ENCODE measurements around the gene CAV1.

Gene CAV1

GRCh38 chr7:116499168-116500077 lies 25.4 kb upstream of the CAV1 start, which contains the start of gene CAV2:
TSS of gene CAV2 (plus strand) at chr7:116499738. CDS start at chr7:116499782, 44 bp downstream.
- H3K4me3 ChIP-seq (ENCODE audit: low read length), result peak within 1 kb of the TSS; percentile 47; the same call in 1 of the 2 replicates

GRCh38 chr7:116500078-116500853 lies 24.6 kb upstream of the CAV1 start:
- no peak for TF ChIP-seq ZNF274 (IDR thresholded peaks at IDR 0.05; ENCODE audit: low read depth, low read length)
- peak overlapping the region; percentile 47; the same call in 1 of the 2 replicates for H3K4me3 ChIP-seq (ENCODE audit: low read length)

More at GRCh38 chr7:116499168-116500077, 25.4 kb upstream of the CAV1 start, which contains the start of gene CAV2:
- TF ChIP-seq ZNF274 (IDR thresholded peaks at IDR 0.05; ENCODE audit: low read depth, low read length), result no peak

- H3K4me3 ChIP-seq (ENCODE audit: low read length), result no peak overlapping the region
These were observed 23.2 kb upstream of the CAV1 start for GRCh38 chr7:116501425-116502167.

GRCh38 chr7:116502201-116503096 lies 22.4 kb upstream of the CAV1 start:
- TF ChIP-seq ZNF274 (IDR thresholded peaks at IDR 0.05; ENCODE audit: low read depth, low read length), result no peak
- H3K4me3 ChIP-seq (ENCODE audit: low read length), result no peak overlapping the region

More at GRCh38 chr7:116501425-116502167, 23.2 kb upstream of the CAV1 start:
- no peak for TF ChIP-seq ZNF274 (IDR thresholded peaks at IDR 0.05; ENCODE audit: low read depth, low read length)

- no peak for TF ChIP-seq ZNF274 (IDR thresholded peaks at IDR 0.05; ENCODE audit: low read depth, low read length)
- H3K4me3 ChIP-seq (ENCODE audit: low read length), result no peak overlapping the region
These were observed 21.0 kb upstream of the CAV1 start for GRCh38 chr7:116503835-116504234.

- H3K4me3 ChIP-seq (ENCODE audit: low read length), result no peak overlapping the region
- TF ChIP-seq ZNF274 (IDR thresholded peaks at IDR 0.05; ENCODE audit: low read depth, low read length), result no peak
These were observed 19.6 kb upstream of the CAV1 start for GRCh38 chr7:116505278-116505677.

GRCh38 chr7:116505823-116506222 lies 19.0 kb upstream of the CAV1 start:
- TF ChIP-seq ZNF274 (IDR thresholded peaks at IDR 0.05; ENCODE audit: low read depth, low read length), result no peak

GRCh38 chr7:116509982-116510579 lies 14.8 kb upstream of the CAV1 start:
- no peak overlapping the region for H3K4me3 ChIP-seq (ENCODE audit: low read length)
- TF ChIP-seq ZNF274 (IDR thresholded peaks at IDR 0.05; ENCODE audit: low read depth, low read length), result no peak

More at GRCh38 chr7:116505823-116506222, 19.0 kb upstream of the CAV1 start:
- no peak overlapping the region for H3K4me3 ChIP-seq (ENCODE audit: low read length)

GRCh38 chr7:116510795-116511194 lies 14.0 kb upstream of the CAV1 start:
- TF ChIP-seq ZNF274 (IDR thresholded peaks at IDR 0.05; ENCODE audit: low read depth, low read length), result no peak
- H3K4me3 ChIP-seq (ENCODE audit: low read length), result no peak overlapping the region

GRCh38 chr7:116511552-116512519 lies 13.0 kb upstream of the CAV1 start:
- no peak for TF ChIP-seq ZNF274 (IDR thresholded peaks at IDR 0.05; ENCODE audit: low read depth, low read length)
- peak overlapping the region; percentile 60; the same call in 1 of the 2 replicates for H3K4me3 ChIP-seq (ENCODE audit: low read length)

- no peak for TF ChIP-seq ZNF274 (IDR thresholded peaks at IDR 0.05; ENCODE audit: low read depth, low read length)
- H3K4me3 ChIP-seq (ENCODE audit: low read length), result no peak overlapping the region
These were observed 12.2 kb upstream of the CAV1 start for GRCh38 chr7:116512520-116513188.
